Measurements from ENCODE around the gene HEMGN. TPM values are rescaled to one million over a fixed set of nuclear protein-coding genes. Genes with fewer than 3 reads are reported as not detected.

Gene HEMGN
- total and polyA plus RNA-seq, 2 of the 4 experiments (the other 2 are of a cell fraction) = not detected

GRCh38 chr9:97923529-97924108 lies 14.4 kb downstream of the HEMGN start:
- Histone ChIP-seq H3K36me3 (ENCODE audit: control insufficient read depth, insufficient read depth, low read length) (no peaks in the 10 kb centered on the region), H2BK20ac (ENCODE audit: low read depth, low read length) (no peak overlapping the region), H3K4ac (ENCODE audit: low read depth, low read length) (no peak overlapping the region), H3K14ac (replicated peaks; ENCODE audit: low read depth, low read length) (no peak overlapping the region), H4K8ac (ENCODE audit: low read depth in 2 of 2, low read length in 2 of 2) (no peak overlapping the region), H3K4me3 (ENCODE audit: insufficient read depth, low read depth, low read length) (peak overlapping the region; percentile 46; the same call in 1 of the 2 replicates), H3K27ac (ENCODE audit: insufficient read depth, low read length) (no peak overlapping the region), H3K56ac (ENCODE audit: extremely low read depth, insufficient read depth, low read length) (no peak overlapping the region), H3K27me3 (ENCODE audit: control insufficient read depth, insufficient read depth, low read length) (peaks cover 5% of the 10 kb centered on the region; the same call in 1 of the 2 replicates), H3K9me1 (ENCODE audit: insufficient read depth, low read length) (no peaks in the 10 kb centered on the region), H3K4me2 (ENCODE audit: low read depth, low read length) (peak overlapping the region; percentile 96), H2AFZ (replicated peaks; ENCODE audit: low read length, poor library complexity) (no peak overlapping the region), H3K79me1 (ENCODE audit: low read depth in 1 of 2, low read length in 2 of 2) (peaks cover 0 to 19% of the 10 kb centered on the region in 2 experiments; a peak in 2 of 4 replicates), H2AK9ac (replicated peaks; ENCODE audit: low read depth, low read length, poor library complexity) (no peak overlapping the region), H4K20me1 (ENCODE audit: insufficient read depth, low read length) (no peaks in the 10 kb centered on the region), H3K9ac (ENCODE audit: low read depth, low read length) (no peak overlapping the region), H3K9me3 (ENCODE audit: control insufficient read depth, insufficient read depth, low read length) (no peaks in the 10 kb centered on the region), H4K91ac (ENCODE audit: insufficient read depth, low read depth, low read length) (no peak overlapping the region), H4K5ac (ENCODE audit: low read depth, low read length) (no peak overlapping the region), H2AK5ac (ENCODE audit: low read depth, low read length) (no peak overlapping the region), H2BK15ac (ENCODE audit: low read depth, low read length) (no peak overlapping the region), H3K18ac (ENCODE audit: low read depth, low read length) (no peak overlapping the region), H3K4me1 (ENCODE audit: control insufficient read depth, insufficient read depth, low read length) (peaks cover 2% of the 10 kb centered on the region; the same call in 1 of the 2 replicates), H2BK120ac (ENCODE audit: low read depth, low read length) (no peak overlapping the region), H2BK5ac (ENCODE audit: low read depth, low read length, poor library complexity, severe bottlenecking) (no peak overlapping the region), H3K23ac (ENCODE audit: low read depth, low read length) (no peak overlapping the region)
- intact Hi-C loops (cut with micrococcal nuclease) = loop anchor here (1.0 to 5.0 kb wide), 10 partner anchors 60 to 783 kb away; partner anchors contain the start of genes ANP32B, CORO2A, NANS and TBC1D2
- no CpG with 5 or more reads among the region's 8 CpGs for WGBS, 2 experiments (ENCODE audit: extremely low coverage in 2 of 2, insufficient read length in 1 of 2)
- dilution Hi-C loops (cut with HindIII; ENCODE audit: low sequenced_read_pairs, unreplicated experiment) = no loop called here
- POLR2A ChIA-PET (ENCODE audit: unreplicated experiment) = no interaction called here
- no TSS peak for BruUV-seq (replicated peaks)
- CTCF ChIA-PET = interaction anchor here (0.7 to 1.3 kb wide), 9 partner anchors 35 to 445 kb away, joined by 3 to 4 read pairs (median 3); no protein-coding TSS in a partner anchor
- ATAC-seq (ENCODE audit: low read depth) (peak; percentile 50), DNase-seq (peak; percentile 80)
- no peak for TF ChIP-seq MAFK (IDR thresholded peaks at IDR 0.05; ENCODE audit: low read depth, low read length)
- peak; percentile 58 for TF ChIP-seq RAD21 (IDR thresholded peaks at IDR 0.05; ENCODE audit: low read length)
- TF ChIP-seq CTCF (conservative IDR thresholded peaks at IDR 0.05; ENCODE audit: low read depth, low read length) = peak; percentile 70
- in situ Hi-C loops (cut with MboI; ENCODE audit: low sequenced_read_pairs) = loop anchor here (5.0 kb wide), 1 partner anchor 339 kb away; no protein-coding TSS in a partner anchor
